OCI-LY3 (cell line): ENCODE measurements around the gene PARP1.

Experiments
- H2AFZ ChIP-seq: fragments of 200-600, 300-600 bp; shearing (Covaris generic); 2 replicates; pipeline ENCODE4 v1.6.0; 2014; ENCODE audit warnings: antibody characterized with exemption, low read depth, low read length
- H3K27ac ChIP-seq: fragments of 200-600, 300-600 bp; sonication (generic); 2 replicates; pipeline ENCODE4 v1.5.1; 2014; ENCODE audit warnings: mild to moderate bottlenecking, low read length, moderate library complexity, mixed read lengths
- H3K27me3 ChIP-seq: fragments of 200-600, 300-600 bp; sonication (generic); 2 replicates; pipeline ENCODE4 v1.6.1; 2014; ENCODE audit warnings: low read depth, low read length, mixed read lengths
- H3K36me3 ChIP-seq: fragments of 200-600, 300-600 bp; sonication (generic); replicated peaks from 2 replicates; pipeline ENCODE3; 2014; ENCODE audit warnings: low read depth, low read length, mixed read lengths
- H3K4me1 ChIP-seq: fragments of 300-600, 200-600 bp; sonication (generic); 2 replicates; pipeline ENCODE4 v1.6.1; 2014; ENCODE audit warnings: low read length, mixed read lengths
- H3K4me2 ChIP-seq: fragments of 200-600, 300-600 bp; sonication (generic); 2 replicates; pipeline ENCODE4 v1.6.1; 2014; ENCODE audit warnings: low read length, mixed read lengths
- H3K4me3 ChIP-seq: fragments of 300-600, 200-600 bp; sonication (generic); 2 replicates; pipeline ENCODE4 v1.5.1; 2014; ENCODE audit warnings: antibody characterized with exemption, mild to moderate bottlenecking, low read length, moderate library complexity
- H3K79me2 ChIP-seq: fragments of 300-600, 200-600 bp; shearing (Covaris generic); 2 replicates; pipeline ENCODE4 v1.6.1; 2014; ENCODE audit warnings: mild to moderate bottlenecking, low read length, mixed read lengths
- H3K9ac ChIP-seq: fragments of 300-600, 200-600 bp; shearing (Covaris generic); 2 replicates; pipeline ENCODE4 v1.6.0; 2014; ENCODE audit warnings: mild to moderate bottlenecking, low read length, moderate library complexity
- H3K9me3 ChIP-seq: fragments of 200-600, 300-600 bp; shearing (Covaris generic); 2 replicates; pipeline ENCODE4 v1.6.1; 2014; ENCODE audit warnings: low read length, mixed read lengths; ENCODE audit not compliant: insufficient read depth
- H4K20me1 ChIP-seq: fragments of 200-600, 300-600 bp; sonication (generic); 2 replicates; pipeline ENCODE4 v1.6.1; 2016; ENCODE audit warnings: low read length, mixed read lengths; ENCODE audit not compliant: insufficient read depth
- EZH2phosphoT487 ChIP-seq: fragments of 200-600 bp; shearing (Covaris generic); IDR thresholded peaks from 2 replicates; pipeline ENCODE4 v1.6.1; 2018; ENCODE audit warnings: antibody characterized with exemption, mixed run types, low read depth
- TF ChIP-seq, protein P1 (sequence below): fragments of 200-600, 300-600 bp; sonication (generic); IDR thresholded peaks from 2 replicates; pipeline ENCODE4 v1.5.1; 2014; ENCODE audit warnings: antibody characterized with exemption, low read length, low read depth

PARP1 gene

DNA sequence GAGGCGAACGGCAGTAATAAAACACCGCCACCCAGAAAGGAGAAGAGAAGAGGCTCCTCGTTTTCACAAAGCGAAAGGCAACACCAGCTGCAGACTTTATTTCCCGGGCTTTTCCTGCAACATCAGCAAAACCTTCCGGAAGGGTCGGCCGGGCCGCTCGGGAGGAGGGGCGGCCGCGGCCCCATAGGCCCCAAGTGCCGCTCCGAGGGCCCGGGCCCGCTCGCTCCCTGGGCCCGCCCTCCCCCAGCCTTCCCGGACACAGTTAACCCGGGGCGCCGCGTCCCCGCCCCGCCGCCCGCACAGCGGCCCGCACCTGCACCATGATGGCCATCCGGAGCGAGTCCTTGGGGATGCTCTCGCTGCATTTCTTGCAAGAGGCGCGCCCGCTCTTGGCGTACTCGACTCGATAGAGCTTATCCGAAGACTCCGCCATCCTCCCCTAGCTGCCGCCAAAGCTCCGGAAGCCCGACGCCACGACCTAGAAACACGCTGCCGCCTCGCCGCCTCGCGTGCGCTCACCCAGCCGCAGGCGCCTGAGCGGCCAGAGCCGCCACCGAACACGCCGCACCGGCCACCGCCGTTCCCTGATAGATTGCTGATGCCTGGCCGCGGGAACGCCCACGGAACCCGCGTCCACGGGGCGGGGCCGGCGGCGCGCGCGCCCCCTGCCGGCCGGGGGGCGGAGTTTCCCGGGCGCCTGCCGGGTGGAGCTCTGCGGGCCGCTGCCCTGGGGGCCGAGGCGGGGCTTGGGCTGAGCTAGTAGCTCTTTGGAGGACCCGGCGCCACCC is at the start of gene PARP1:
PARP1 (minus strand) TSS at position 597 of the 788 bp plus-strand sequence; CDS start at position 433, 164 bp downstream.
- Histone ChIP-seq H3K27ac (peak within 1 kb of the TSS; percentile 82), H3K79me2 (peaks cover 51% of the 10 kb centered on the region), H3K9ac (peak within 1 kb of the TSS; percentile 80)

DNA sequence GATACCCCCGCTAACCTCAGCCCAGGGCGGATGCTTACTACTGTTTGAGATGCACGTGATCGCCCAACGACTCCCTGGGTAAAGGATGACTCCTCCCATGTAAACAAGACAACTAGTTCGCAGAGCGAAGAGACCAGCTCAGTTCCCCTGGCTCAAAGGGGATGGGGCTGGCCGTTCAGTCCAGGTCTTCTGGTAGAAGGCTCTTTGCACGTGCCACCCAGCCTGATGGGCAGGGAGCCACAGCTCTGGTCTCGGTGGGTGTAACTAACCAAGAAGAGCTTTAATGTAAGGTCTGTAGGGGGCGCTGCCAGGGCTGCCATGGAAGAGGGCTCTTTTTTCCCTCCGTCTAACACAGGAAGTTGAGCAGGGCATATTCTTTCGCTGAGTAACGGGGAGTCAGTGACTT is 49.4 kb upstream of the PARP1 start:
- Histone ChIP-seq H4K20me1 (no peaks in the 10 kb centered on the region), H3K4me3 (no peak overlapping the region), H3K36me3 (no peaks in the 10 kb centered on the region), H3K27ac (no peak overlapping the region), H2AFZ (no peak overlapping the region), H3K27me3 (0 out of 2 replicates have a peak, but pooled peaks cover 16% of the 10 kb centered on the region), H3K79me2 (no peaks in the 10 kb centered on the region), H3K4me1 (no peaks in the 10 kb centered on the region), H3K4me2 (no peak overlapping the region), H3K9me3 (no peaks in the 10 kb centered on the region), H3K9ac (no peak overlapping the region)
- no peak for TF ChIP-seq EZH2phosphoT487
- TF ChIP-seq, protein P1, sequence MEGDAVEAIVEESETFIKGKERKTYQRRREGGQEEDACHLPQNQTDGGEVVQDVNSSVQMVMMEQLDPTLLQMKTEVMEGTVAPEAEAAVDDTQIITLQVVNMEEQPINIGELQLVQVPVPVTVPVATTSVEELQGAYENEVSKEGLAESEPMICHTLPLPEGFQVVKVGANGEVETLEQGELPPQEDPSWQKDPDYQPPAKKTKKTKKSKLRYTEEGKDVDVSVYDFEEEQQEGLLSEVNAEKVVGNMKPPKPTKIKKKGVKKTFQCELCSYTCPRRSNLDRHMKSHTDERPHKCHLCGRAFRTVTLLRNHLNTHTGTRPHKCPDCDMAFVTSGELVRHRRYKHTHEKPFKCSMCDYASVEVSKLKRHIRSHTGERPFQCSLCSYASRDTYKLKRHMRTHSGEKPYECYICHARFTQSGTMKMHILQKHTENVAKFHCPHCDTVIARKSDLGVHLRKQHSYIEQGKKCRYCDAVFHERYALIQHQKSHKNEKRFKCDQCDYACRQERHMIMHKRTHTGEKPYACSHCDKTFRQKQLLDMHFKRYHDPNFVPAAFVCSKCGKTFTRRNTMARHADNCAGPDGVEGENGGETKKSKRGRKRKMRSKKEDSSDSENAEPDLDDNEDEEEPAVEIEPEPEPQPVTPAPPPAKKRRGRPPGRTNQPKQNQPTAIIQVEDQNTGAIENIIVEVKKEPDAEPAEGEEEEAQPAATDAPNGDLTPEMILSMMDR = 0 out of 2 replicates have a peak, but pooled peaks have one; percentile 6

More for the DNA sequence above, at the start of gene PARP1:
- peaks cover 43% of the 10 kb centered on the region for H3K4me1 ChIP-seq
- peak within 1 kb of the TSS; percentile 95 for H3K4me2 ChIP-seq
- peaks cover 43% of the 10 kb centered on the region for H4K20me1 ChIP-seq
- no peak for TF ChIP-seq EZH2phosphoT487
- TF ChIP-seq, protein P1 = peak; percentile 49
- peaks cover 9% of the 10 kb centered on the region for H3K36me3 ChIP-seq
- H3K27me3 ChIP-seq = no peaks in the 10 kb centered on the region
- peak within 1 kb of the TSS; percentile 93 for H2AFZ ChIP-seq
- peak within 1 kb of the TSS; percentile 76 for H3K4me3 ChIP-seq
- no peaks in the 10 kb centered on the region for H3K9me3 ChIP-seq

DNA sequence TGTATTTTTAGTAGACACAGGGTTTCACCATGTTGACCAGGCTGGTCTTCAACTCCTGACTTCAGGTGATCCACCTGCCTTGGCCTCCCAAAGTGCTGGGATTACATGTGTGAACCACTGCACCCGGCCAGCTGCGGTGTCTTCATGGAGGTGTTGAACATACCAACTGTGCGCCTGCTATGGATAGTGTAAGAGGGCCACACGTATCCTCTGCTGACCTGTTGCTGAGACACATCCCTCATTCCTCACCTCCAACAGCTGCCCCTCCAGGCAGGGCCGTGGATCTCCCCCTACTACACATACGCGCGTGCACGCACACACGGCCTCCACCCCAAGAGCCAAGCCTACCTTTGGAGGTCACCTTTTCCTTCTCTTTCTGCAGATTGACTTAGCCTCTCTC is 48.0 kb upstream of the PARP1 start:
- no peak overlapping the region for H3K4me3 ChIP-seq
- H3K9ac ChIP-seq = no peak overlapping the region
- no peaks in the 10 kb centered on the region for H4K20me1 ChIP-seq
- no peaks in the 10 kb centered on the region for H3K4me1 ChIP-seq
- H3K9me3 ChIP-seq = no peaks in the 10 kb centered on the region
- H3K4me2 ChIP-seq = no peak overlapping the region
- no peak for TF ChIP-seq EZH2phosphoT487
- TF ChIP-seq, protein P1 = no peak
- no peak overlapping the region for H2AFZ ChIP-seq
- no peaks in the 10 kb centered on the region for H3K79me2 ChIP-seq
- H3K27me3 ChIP-seq = 0 out of 2 replicates have a peak, but pooled peaks cover 16% of the 10 kb centered on the region
- H3K36me3 ChIP-seq = no peaks in the 10 kb centered on the region
- no peak overlapping the region for H3K27ac ChIP-seq

DNA sequence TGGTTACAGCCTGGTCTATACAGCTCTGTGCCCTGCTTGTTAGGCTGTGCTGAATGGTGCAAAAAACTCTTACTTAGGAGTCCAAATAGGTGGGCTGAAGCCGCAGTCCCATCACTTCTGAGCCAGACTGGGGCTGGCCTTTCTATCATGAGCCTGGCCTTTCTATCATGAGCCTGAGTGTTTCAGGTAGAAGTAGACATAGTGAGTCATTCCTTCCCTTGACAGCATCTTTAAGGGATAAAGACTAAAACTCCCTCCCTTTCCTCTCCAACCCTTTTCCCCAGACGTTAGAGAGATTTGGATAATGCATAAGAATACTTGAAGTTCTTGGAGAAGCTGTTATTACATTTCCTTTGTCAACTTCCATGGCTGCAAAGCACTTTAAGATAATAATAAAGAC is 46.5 kb upstream of the PARP1 start:
- H3K4me2 ChIP-seq = no peak overlapping the region
- TF ChIP-seq, protein P1 = no peak
- TF ChIP-seq EZH2phosphoT487 = no peak
- H3K9ac ChIP-seq = no peak overlapping the region

More for the DNA sequence above, 46.5 kb upstream of the PARP1 start:
- H3K36me3 ChIP-seq = no peaks in the 10 kb centered on the region
- no peaks in the 10 kb centered on the region for H3K4me1 ChIP-seq
- H3K27ac ChIP-seq = no peak overlapping the region
- no peak overlapping the region for H2AFZ ChIP-seq
- H4K20me1 ChIP-seq = no peaks in the 10 kb centered on the region
- no peaks in the 10 kb centered on the region for H3K9me3 ChIP-seq
- H3K4me3 ChIP-seq = no peak overlapping the region
- H3K79me2 ChIP-seq = no peaks in the 10 kb centered on the region
- 0 out of 2 replicates have a peak, but pooled peaks cover 20% of the 10 kb centered on the region for H3K27me3 ChIP-seq
